Activated CD8-positive, alpha-beta memory T cell treated with anti-CD3 and anti-CD28 coated beads, Interleukin-2, amount 50 U/mL, for 24 hours (primary cell): ENCODE results near the gene CDH4.

ENCODE experiments used
- DNase-seq: peaks from one replicate; pipeline ENCODE4 v3.0.0-alpha.2; 2020; ENCODE audit errors: extremely low read depth

The CDH4 gene

DNA sequence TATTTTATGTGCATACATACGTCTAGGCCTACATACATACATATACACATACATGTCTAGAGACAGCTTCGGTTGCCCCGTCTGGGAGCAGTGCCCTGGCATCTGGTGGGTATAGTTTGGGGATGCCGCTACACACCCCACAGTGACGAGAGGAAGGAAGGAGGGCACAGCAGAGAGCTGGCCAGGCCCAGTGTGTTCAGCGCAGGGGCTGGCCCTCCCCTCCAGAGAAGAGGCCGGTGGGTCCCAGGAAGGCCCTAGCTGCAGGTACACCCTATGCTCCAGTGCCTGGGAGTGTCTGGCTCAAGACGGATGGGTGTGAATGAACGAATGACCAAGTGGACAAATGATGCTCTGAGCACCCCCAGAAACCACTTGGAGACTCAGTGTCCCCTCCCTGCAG, 284.6 kb downstream of the CDH4 start:
- no peak for DNase-seq

DNA sequence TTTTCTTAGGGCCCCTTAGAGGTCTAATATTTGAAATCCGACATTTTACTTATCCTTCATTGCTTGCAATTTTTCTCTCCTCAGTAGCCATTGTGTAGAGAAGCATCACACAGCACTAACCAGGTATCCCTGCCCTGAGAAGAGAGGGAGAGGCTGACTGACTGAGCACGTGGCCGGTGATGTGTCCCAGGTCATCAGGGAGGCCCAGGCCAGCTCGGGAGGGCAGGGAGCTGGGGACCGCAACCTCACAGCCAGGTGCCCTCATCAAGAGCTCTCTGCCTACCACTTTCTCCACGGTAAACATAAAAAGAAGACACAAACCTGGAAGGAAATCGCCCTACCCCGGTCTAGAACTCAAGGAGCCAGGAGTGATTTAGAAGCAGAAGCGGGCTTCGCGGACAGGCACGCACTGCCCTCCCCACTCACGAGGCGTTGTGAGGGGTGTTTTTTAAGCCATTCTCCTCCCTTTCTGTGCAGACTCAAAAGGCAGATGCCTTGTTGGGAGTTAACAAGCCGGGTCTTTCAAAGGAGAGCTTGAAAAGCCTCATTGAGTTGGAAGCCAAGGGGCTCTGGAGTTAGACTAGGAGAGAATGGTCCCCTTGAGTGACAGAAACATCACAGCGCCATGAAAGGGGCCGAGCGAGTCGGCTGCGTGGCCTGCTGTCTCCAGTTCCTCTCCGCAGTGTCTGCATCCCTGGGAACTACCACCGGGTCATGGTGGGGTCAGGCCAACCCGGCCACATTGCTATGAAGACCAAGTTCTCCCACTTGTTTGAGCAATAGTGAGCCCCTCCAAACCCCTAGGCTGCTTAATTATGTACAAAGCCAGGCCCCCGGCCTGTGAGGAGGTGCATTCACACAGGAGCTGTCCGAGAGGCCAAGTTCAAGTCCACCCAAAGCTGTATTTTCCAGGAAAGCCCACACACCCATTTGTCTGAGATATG, 285.4 kb downstream of the CDH4 start:
- DNase-seq = no peak

GRCh38 chr20:61538183-61538942, 286.3 kb downstream of the CDH4 start:
- no peak for DNase-seq

- no peak for DNase-seq
These were observed 286.8 kb downstream of the CDH4 start for GRCh38 chr20:61538943-61539265.

DNA sequence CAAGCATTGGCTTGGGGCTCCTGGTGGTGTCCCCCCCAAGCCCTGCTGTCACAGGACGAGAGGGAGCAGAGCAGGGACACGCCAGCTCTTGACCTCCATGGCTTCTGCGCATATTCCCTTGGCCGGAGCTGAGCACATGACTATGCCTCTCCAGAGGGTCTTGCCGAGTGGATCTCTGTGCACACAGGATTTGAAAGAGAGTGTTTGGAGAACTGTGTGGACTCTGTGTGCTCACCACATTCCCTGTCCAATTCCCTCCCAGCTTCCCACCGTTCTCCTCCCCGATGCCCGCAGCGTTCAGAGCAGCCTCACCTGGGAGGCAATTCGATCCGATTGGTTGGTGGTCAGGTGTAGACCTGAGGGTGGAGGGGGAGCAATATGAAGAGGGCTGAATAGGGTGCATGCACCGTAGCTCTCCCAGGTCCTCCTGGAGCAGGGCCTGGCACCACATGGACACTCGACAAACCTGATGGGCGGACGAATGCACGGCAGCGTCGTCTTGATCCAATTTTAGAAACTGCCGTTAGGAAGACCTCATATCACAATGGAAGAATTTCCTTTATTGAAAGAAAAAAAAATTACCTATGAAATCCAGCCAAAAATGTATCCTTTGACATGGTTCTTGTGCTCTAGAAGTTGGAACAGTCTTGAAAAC, 287.8 kb downstream of the CDH4 start:
- no peak for DNase-seq

DNA sequence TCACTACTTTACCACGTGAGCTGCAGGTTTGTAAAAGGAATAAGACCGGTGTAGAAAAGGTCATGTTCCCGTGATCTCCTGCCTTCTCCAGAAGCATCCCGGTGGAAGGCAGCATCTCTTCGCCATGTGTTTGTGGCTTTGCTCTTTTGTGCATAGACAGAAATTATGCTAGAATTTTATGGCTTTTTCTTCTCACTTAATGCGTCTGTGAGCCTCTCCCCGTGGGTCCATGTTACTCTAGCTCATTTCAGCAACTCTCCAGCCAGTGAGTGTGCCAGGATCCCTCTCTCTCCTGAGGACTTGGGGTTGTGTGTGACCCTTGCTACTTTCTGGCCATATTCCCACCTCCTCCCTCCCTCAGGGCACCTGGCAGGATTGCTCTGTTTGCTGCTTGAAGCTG, 289.5 kb downstream of the CDH4 start:
- DNase-seq = no peak

DNA sequence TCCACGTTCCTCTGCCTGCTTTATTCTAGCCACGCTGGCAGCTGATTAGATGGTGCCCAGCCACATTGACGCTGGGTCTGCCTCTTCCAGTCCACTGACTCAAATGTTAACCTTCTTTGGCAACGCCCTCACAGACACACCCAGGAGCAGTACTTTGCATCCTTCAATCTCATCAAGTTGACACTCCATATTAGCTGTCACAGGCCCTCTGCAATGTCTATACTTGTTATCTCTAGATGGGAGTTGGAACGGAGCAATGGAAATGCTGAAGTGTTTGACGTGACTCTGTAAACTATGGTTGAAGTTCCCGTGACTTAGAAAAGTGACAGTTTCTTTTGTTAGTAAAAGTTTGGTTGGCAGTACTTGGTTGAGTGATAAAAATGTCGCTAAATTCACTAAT, 291.0 kb downstream of the CDH4 start:
- DNase-seq = no peak

DNA sequence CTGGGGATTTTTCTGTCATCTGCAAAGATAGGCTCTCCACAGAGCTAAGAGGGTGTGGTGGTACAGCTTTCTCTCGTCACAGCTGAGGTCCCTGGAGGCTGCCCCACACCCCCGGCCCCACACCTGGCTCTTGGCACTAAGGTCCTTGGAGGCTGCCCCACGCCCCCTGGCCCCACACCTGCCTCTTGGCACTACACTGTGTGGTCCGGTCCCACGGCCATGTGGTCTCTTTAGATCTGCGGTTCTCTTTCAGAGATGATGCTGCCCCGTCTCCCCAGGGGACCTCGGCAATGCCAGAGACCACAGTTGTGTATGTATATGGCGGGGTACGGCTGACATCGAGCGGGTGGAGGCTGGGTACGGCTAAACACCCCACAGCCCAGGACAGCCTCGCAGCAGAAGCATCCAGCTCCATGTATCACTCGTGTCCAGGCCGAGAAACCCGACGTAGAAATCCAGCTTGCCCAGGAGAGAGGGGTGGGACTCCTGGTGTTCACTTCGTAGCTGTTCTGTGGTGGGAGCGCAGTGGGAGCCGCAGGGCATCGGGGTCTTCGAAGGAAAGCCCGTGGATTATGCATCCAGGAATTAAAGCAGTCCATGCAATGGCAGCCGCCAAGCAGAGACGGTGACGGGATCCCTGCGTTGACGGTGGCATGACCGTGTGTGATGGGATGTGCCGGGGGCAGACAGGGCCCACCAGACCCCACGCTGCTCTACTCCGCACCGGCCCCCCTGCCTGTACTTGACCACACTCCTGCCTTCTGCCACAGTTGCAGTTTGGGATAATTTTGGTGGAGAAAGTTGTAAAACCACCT, 292.1 kb downstream of the CDH4 start:
- no peak for DNase-seq

DNA sequence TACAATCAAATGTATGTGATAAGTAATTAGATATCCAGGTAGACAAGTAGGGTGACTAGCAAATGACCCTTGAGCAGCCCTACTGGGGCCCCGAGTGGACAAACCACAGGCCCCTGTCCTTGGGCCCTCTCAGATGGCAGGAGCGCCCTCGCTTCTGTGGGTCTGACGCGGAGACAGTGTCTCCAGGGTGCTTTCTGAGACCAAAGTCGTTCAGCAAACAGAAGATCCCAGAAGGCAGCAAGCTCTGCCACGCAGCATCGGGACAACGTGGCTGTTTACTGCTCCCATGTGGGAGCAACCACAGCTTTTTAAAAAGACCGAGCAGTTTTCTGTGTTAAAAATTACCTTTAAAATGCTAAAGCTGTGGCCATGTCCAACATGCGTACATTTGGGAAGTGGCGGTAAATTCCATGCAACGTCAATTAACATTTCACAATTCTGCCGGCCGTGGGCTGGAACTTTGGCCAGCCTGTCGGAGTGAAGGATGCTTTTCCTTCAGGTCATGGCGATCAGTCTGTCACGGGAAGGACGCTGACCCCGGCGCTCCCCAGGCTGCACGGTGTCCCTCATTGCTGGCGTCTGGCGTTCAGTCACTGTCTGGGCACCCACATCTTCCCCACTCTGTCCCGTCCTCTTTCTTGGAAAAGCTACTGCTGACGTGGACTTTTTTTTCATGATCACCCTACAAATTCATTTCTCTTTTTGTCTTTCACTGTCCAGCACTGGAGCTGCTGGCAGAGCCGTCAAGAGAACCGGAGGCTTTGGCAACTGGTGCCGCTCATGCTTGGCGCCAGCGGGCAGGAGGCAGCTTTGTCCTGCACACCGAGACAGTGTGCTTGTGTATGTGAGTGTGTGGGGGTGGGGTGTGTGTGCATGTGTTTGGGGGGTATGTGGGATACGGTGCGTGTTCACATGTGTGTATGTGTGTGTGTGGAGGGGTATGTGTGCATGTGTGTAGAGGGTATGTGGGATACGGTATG, 293.1 kb downstream of the CDH4 start:
- no peak for DNase-seq

- no peak for DNase-seq
These were observed 294.6 kb downstream of the CDH4 start for GRCh38 chr20:61546641-61547040.

GRCh38 chr20:61548069-61548468, 296.0 kb downstream of the CDH4 start:
- DNase-seq = no peak

GRCh38 chr20:61549865-61550264, 297.8 kb downstream of the CDH4 start:
- DNase-seq = no peak

DNA sequence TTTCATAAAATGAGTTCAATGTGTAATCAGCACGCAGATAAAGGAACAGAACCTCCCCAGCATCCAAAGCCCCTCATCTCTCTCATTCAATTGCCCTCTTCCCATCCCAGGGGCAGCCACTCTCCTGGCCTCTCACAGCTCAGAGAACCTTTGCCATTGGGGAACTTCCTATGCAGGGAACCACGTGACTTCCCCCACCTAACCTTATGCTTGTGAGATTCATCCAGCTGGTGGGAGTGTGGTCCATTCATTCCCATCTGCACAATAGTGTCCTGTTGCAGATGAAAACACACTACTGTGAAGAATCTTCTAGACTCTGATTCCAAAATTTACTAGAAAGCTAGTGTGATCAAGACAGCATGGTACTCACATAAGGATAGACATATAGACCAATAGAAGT, 299.3 kb downstream of the CDH4 start:
- DNase-seq = no peak

DNA sequence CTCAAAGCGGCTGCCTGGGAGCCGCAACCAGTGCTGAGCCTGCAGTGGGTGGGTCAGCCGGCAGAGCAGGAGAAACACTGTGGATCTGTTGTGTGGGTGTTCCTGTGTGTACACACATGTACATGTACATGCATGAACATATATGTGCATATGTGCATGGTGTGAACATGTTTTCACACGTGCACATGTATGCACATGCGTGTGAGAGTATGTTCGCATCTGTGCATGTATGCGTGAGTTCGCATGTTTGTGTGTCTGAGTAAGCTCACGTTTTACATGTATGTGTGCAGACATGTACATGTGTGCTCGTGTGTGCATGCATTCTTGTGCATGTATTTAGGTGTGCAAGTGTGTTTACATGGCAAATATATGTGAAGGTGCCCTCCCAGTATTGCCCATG, 302.6 kb downstream of the CDH4 start:
- DNase-seq = no peak

- no peak for DNase-seq
These were observed 303.5 kb downstream of the CDH4 start for GRCh38 chr20:61555566-61555965.

DNA sequence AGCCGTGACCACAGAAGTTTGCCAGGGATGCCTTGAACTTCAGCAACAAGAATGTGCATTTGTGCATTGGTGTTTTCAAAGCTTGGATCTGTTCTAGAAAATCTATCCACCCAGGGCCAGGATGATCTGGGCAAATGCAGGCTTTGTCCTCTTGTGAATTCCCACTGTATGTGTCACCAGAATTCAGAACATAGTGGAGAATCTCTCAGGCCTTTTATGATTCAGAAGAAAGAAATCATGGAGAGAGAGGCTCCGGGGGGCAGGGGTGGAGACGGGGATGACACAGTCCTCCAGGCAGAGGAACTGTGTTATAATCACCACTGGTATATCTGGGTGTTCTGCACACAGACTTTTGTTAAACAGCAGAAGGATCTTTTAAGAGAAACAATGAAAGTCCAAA, 304.1 kb downstream of the CDH4 start:
- DNase-seq = no peak

- no peak for DNase-seq
These were observed 304.6 kb downstream of the CDH4 start for GRCh38 chr20:61556673-61557072.

- DNase-seq = no peak
These were observed 305.6 kb downstream of the CDH4 start for GRCh38 chr20:61557621-61558020.

DNA sequence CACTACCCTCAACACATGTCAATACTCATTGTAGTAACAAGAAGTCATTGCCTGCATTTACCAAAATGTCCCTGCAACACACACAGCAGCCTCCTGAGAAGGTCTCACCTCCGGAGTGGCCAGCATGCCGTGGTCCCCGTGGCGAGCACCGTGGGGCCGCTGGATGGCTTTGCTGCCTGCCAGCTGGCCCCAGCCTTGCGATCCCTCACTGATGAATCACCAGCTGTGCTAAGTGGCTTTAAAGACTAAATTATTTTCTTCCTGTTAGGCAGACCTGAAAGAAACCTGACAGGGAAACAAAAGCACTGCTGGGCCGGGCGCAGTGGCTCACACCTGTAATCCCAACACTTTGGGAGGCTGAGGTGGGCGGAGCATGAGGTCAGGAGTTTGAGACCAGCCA, 306.7 kb downstream of the CDH4 start:
- no peak for DNase-seq

DNA sequence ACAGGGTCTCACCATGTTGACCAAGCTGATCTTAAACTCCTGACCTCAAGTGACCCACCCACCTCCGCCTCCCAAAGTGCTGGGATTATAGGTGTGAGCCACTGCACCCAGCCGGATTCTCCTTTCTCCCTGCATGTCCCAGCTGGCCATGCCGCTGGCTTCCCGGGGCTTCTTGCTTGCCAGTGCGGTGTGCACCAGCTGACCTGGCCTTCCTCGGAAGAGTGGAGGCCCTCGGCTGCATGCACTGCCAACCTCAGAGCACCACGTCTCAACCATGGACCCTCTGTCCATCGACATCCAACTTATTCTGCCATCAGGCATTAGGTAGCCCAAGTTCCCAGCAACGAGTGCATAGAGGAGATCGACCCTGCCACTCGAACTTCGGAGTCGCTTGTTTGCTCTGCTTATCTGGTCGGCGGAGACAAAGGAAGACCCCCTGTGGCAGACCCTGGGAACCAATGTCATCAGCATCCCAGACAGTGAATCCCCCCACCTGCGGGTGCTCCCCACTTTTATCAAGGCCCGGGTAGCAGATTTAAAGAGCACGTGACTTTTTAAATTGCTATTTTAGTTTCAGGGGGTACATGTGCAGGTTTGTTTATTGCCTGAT, 307.8 kb downstream of the CDH4 start:
- no peak for DNase-seq
